SHP77 (cell line): ENCODE data around the gene LAMA4.

Experiments used
- DNase-seq, 2 experiments: peaks; one replicate each; lab custom pipeline; 2025; lab: John Stamatoyannopoulos, UW

Gene LAMA4

GRCh38 chr6:112243861-112244827 is 10.2 kb downstream of the LAMA4 start:
- DNase-seq, result no peak

DNA sequence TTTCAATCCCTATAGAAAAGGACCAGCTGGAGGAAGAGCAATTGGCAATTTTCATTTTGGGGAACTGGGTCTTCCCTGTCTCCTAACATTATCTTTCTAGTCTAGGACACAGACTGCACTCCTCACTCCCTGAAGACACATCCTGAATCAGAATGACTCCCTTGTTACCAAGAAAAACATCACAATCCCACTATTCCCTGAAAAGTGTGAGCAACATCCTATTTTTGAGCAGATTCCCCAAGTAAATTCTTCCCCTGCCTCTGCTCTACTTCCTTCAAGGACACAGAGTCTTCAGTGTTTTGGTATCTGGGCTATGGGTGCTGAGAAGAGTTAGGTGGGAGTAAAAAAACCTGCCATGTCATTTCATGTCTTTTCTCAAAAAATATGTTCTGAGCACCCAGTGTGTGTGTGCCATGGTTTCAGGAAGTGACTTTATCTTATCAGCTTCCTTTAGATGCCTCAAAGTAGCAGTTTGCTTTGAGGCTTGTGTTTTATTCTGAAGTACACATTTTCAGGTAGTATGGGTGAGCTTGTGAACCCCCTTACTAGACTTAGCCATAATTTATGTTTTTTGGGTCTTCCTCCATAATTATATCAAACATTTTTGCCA is 12.4 kb downstream of the LAMA4 start:
- no peak for DNase-seq

DNA sequence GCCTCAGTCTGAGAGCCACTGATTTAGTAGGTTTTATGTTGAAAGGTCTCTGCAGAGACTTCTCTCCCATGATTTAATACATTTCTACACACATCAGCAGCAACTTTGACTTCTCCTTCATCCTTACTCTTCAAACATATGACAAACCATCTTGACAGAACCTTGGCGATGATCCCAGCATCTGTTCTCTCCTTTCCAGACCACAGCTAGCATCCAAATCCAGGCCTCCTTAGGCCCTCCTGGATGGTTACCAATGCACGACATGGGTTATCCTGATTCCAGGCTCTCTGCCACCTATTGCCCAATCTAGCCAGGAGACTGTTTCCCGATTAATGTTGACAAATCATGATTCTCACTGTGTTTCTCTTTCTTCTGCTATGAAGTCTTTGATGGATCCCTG is 16.8 kb downstream of the LAMA4 start:
- no peak for DNase-seq

- no peak for DNase-seq
Measured at GRCh38 chr6:112237066-112237465, 17.3 kb downstream of the LAMA4 start.

DNA sequence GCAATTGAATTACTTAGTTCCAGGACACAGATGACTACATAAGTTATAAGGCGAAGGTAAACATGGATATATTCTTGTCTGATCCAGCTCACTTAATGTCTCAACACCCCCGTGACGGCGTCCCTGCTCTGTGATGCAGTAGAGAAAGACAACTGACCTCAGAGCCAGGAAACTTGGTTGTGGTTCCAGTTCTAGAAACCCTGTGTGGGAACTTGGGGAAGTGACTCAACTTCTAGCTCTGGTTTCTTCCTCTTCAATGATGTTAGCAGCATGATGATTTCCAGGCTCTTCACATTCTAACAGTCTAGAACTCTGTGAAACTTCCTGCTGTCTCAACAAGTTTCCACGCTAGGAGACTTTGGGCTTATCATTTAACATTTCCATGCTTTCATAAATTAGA is 18.4 kb downstream of the LAMA4 start:
- DNase-seq, result no peak

- DNase-seq, result no peak
Measured at GRCh38 chr6:112234601-112235000, 19.8 kb downstream of the LAMA4 start.

- DNase-seq, result no peak
Measured at GRCh38 chr6:112233847-112234246, 20.5 kb downstream of the LAMA4 start.

DNA sequence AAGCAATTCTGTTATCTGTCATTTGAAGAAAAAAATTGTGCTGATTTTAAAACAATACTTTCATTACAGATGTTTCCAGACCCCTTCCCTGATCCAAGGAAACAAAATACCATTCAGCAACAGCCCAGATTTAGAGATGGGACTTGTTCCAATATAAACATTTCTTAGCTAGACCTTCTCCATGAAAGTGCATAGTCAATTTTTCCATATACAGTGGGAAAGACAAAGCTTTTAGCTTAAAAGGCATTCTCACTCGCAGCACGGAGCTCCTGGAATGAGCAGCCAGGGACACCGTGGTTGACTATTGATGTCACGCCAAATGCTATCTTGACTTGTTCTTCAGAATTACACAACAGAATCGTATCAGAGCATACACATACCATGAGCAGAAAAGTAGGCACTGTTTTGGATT is 21.5 kb downstream of the LAMA4 start:
- DNase-seq, result peak in 1 of 2 experiments; percentile 40

- DNase-seq, result peak; percentile 95 to 96
Measured at GRCh38 chr6:112231594-112232060, 22.7 kb downstream of the LAMA4 start.

- peak; percentile 56 to 61 for DNase-seq
Measured at GRCh38 chr6:112231164-112231563, 23.2 kb downstream of the LAMA4 start.

DNA sequence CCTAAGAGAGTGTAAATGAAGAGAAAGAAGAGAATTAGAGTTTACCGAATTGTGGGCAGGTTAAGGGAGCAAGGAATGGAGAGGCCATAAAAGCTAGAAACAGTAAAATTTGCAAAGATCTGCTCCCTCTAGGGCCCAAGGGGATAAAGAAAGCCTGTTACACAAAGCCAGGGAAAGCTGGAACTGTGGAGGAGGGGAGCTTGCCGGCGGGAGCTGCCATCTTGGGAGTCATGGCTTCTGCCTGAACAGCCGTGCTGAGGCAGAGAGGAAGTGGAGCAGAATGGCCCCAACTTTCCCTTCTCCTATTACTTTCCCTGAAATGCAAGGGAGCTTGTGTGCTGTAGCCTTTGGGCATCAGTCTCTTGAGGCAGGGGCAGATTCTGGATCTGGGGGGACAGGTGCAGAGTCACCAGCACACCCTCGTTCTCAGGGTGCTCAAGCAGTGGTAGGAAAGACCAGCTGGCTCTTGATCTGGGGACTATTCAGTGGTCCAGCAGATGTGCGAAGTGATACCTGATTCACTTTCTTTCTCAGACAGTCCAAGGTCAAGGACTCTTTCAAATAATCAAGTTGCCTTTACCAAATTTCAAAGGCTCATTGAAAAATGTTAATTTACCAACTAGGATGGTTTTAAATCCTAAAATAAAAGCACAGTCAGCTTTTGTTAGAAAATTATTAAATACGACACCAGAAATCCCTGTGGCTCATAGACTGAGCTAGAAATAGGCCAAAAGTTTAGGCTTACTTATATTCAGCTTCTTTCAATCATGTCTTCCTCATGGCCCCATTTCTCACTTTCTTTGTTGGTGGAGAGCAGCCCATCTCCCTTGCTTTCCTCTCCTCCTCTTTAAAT is 25.7 kb downstream of the LAMA4 start:
- DNase-seq, result no peak

GRCh38 chr6:112227992-112228391 is 26.4 kb downstream of the LAMA4 start:
- no peak for DNase-seq

GRCh38 chr6:112227411-112227810 is 27.0 kb downstream of the LAMA4 start:
- DNase-seq, result no peak

- DNase-seq, result no peak
Measured at GRCh38 chr6:112225691-112226090, 28.7 kb downstream of the LAMA4 start.

- no peak for DNase-seq
Measured at GRCh38 chr6:112224088-112224487, 30.3 kb downstream of the LAMA4 start.

DNA sequence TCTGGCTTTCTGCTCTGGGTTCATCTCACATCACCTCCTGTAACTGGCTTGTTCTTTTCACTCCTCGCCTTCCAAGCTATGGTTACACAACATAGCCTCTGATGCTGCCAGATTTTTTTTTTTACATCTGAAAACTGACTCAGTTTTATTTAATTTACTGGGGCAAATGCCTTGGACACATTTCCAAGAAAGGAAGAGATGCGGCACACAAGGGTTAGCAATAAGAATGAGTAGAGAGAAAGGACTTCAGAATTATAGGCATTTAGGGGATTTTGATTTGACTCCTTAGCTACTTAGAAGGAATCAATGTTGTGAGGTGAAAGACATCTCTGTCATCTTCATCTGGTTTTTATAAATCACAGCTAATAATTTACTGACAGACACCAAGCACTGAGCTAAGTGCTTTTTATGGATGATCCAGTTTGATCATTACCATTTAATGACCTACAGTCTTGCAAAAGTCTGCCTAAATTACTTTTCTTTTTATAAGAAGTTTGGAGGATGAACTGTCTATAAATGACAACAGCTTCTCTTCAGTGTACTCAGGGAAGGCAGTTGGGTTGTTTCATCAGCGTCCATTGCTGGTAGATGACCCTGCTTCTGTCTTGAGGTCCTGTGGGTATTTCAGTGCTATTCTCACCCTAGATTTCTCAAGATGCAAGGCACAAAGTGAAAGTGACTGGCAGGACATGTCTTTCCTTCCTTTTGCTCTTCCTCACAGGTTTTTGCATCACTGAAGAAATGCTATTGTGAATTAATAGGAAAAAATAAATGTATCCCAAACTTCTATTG is 31.1 kb downstream of the LAMA4 start:
- DNase-seq, result no peak

DNA sequence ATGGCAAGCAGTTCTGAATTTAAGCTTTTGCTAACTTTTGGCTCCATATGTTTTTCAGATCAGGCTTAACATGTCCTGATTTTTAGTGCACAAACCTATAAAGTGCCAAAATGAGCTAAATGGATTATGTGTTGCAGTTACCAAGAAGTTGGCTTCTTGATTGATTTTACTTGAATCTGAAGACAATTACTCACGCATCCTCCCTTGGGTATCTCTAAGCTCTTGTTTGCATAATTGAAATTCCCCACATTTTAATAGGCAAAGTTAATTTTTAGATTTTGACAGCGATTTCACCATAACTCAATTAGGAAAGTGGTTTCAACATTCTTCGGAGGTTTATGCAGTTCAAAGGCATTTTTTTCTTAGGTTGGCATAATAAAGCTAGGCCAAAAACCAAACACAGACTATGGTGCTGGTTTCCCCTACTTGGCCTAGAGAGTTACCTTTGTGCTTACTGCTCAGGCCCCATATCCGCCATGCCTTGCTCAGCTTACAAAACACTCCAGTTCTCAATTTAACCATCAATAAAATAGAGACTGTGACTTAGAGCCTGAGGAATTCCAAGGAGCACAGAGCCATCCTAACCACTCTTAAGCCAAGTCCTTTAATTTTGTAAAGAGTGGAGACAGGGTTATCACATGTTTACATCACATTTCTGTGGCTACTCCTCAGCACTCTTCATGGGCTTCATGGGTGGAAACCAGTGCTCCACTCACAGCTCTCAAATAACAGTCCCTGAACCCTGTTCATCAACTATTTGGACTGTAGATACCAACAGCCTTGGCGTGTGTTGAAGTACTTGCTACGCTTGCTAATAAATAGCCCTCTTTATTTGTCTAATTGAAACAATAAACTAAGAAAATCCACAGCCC is 32.1 kb downstream of the LAMA4 start:
- DNase-seq, result no peak

- DNase-seq, result no peak
Measured at GRCh38 chr6:112221561-112221960, 32.8 kb downstream of the LAMA4 start.

- DNase-seq, result no peak
Measured at GRCh38 chr6:112218563-112218962, 35.8 kb downstream of the LAMA4 start.
